Ishikawa (cell line): ENCODE data around the gene MRPS31.

Source experiments
- FOXM1 ChIP-seq: IDR thresholded peaks from 2 replicates; pipeline ENCODE4 v1.6.1; 2012; ENCODE audit warnings: low read depth, borderline replicate concordance
- TAF1 ChIP-seq: IDR thresholded peaks from 2 replicates; pipeline ENCODE4 v1.6.1; 2012; ENCODE audit warnings: low read depth, mild to moderate bottlenecking
- TCF12 ChIP-seq: IDR thresholded peaks from 2 replicates; pipeline ENCODE4 v1.6.1; 2012; ENCODE audit warnings: low read depth
- USF1 ChIP-seq: IDR thresholded peaks from 2 replicates; pipeline ENCODE4 v1.6.1; 2012
- YY1 ChIP-seq: IDR thresholded peaks from 2 replicates; pipeline ENCODE4 v1.6.1; 2012; ENCODE audit warnings: low read depth

- no peak for TF ChIP-seq YY1
- TF ChIP-seq TCF12: no peak
- no peak for TF ChIP-seq FOXM1
- no peak for TF ChIP-seq USF1
- no peak for TF ChIP-seq TAF1
Measured at GRCh38 chr13:40688781-40689180, 82.2 kb downstream of the MRPS31 start.
